Neural cell (in vitro differentiated cells): Measurements from ENCODE around the gene ANTXR2. TPM values are rescaled to one million over a fixed set of nuclear protein-coding genes. Genes with fewer than 3 reads are reported as not detected.

ENCODE experiments used
- H2AFZ ChIP-seq: fragments of 200-600, 300-800 bp; sonication (generic), shearing (Covaris generic); 2 replicates; pipeline ENCODE4 v1.6.0; 2014; ENCODE audit warnings: low read depth, mild to moderate bottlenecking, antibody characterized with exemption, low read length, moderate library complexity
- H3F3A ChIP-seq: fragments of 200-600 bp; shearing (Covaris generic); 2 replicates; pipeline ENCODE4 v1.6.1; 2016; ENCODE audit warnings: mild to moderate bottlenecking, moderate library complexity, mixed read lengths, antibody characterized with exemption, low read length; ENCODE audit not compliant: insufficient read depth, poor library complexity, severe bottlenecking
- H3K27ac ChIP-seq: fragments of 200-600, 300-800 bp; sonication (generic), shearing (Covaris generic); 2 replicates; pipeline ENCODE4 v1.5.1; 2014; ENCODE audit warnings: mild to moderate bottlenecking, low read length, moderate library complexity
- H3K27me3 ChIP-seq: fragments of 300-800, 200-600 bp; sonication (generic), shearing (Covaris generic); 2 replicates; pipeline ENCODE4 v1.6.0; 2014; ENCODE audit warnings: mild to moderate bottlenecking, low read depth, low read length, moderate library complexity; ENCODE audit not compliant: insufficient read depth
- H3K36me3 ChIP-seq: fragments of 300-800, 200-600 bp; sonication (generic), shearing (Covaris generic); 2 replicates; pipeline ENCODE4 v1.5.1; 2014; ENCODE audit warnings: mild to moderate bottlenecking, antibody characterized with exemption, low read length, moderate library complexity; ENCODE audit not compliant: insufficient read depth
- H3K4me2 ChIP-seq: fragments of 300-800, 200-600 bp; sonication (generic), shearing (Covaris generic); 2 replicates; pipeline ENCODE4 v1.6.0; 2014; ENCODE audit warnings: mild to moderate bottlenecking, low read length
- H3K4me3 ChIP-seq: fragments of 300-800, 200-600 bp; sonication (generic), shearing (Covaris generic); 2 replicates; pipeline ENCODE4 v1.5.1; 2014; ENCODE audit warnings: mild to moderate bottlenecking, low read length, moderate library complexity
- H3K79me2 ChIP-seq: fragments of 200-600 bp; shearing (Covaris generic); replicated peaks from 2 replicates; pipeline ENCODE4 v1.6.0; 2014; ENCODE audit warnings: mild to moderate bottlenecking, low read length, moderate library complexity; ENCODE audit not compliant: insufficient read depth
- H3K9ac ChIP-seq: fragments of 300-800, 200-600 bp; sonication (generic), shearing (Covaris generic); 2 replicates; pipeline ENCODE4 v1.6.1; 2016; ENCODE audit warnings: mild to moderate bottlenecking, low read length, mixed read lengths
- H3K9me2 ChIP-seq: fragments of 200-600 bp; shearing (Covaris generic); 2 replicates; pipeline ENCODE4 v1.6.1; 2016; ENCODE audit warnings: mild to moderate bottlenecking, low read length, mixed read lengths; ENCODE audit not compliant: insufficient read depth
- H3K9me3 ChIP-seq: fragments of 200-600, 300-800 bp; sonication (generic), shearing (Covaris generic); 2 replicates; pipeline ENCODE4 v1.6.1; 2016; ENCODE audit warnings: mild to moderate bottlenecking, mixed run types, low read length, moderate library complexity, mixed read lengths
- H4K20me1 ChIP-seq: fragments of 200-600 bp; shearing (Covaris generic); 2 replicates; pipeline ENCODE4 v1.6.1; 2016; ENCODE audit warnings: mild to moderate bottlenecking, mixed run types; ENCODE audit not compliant: insufficient read depth
- CTCF ChIP-seq: fragments of 450-650 bp; IDR thresholded peaks from 2 replicates; pipeline ENCODE4 v1.5.1; 2014; ENCODE audit warnings: antibody characterized with exemption, mild to moderate bottlenecking, moderate library complexity; ENCODE audit not compliant: poor library complexity, severe bottlenecking
- EP300 ChIP-seq: fragments of 450-650 bp; conservative IDR thresholded peaks from 2 replicates; pipeline ENCODE4 v1.6.1; 2014; ENCODE audit warnings: antibody characterized with exemption, mild to moderate bottlenecking, moderate library complexity; ENCODE audit not compliant: poor library complexity, severe bottlenecking
- EZH2 ChIP-seq: fragments of 200-600, 300-800 bp; shearing (Covaris generic), sonication (generic); IDR thresholded peaks from 2 replicates; pipeline ENCODE4 v1.6.1; 2014; ENCODE audit warnings: antibody characterized with exemption, low read length, borderline replicate concordance, mild to moderate bottlenecking; ENCODE audit not compliant: insufficient read depth, poor library complexity, severe bottlenecking
- MXI1 ChIP-seq: fragments of 450-650 bp; conservative IDR thresholded peaks from 2 replicates; pipeline ENCODE4 v1.6.1; 2014; ENCODE audit warnings: antibody characterized with exemption, mild to moderate bottlenecking; ENCODE audit not compliant: poor library complexity, severe bottlenecking
- POLR2AphosphoS5 ChIP-seq: IDR thresholded peaks from 2 replicates; pipeline ENCODE4 v1.6.1; 2012
- RAD21 ChIP-seq: fragments of 450-650 bp; conservative IDR thresholded peaks from 2 replicates; pipeline ENCODE4 v1.6.1; 2014; ENCODE audit warnings: antibody characterized with exemption, mild to moderate bottlenecking, moderate library complexity
- REST ChIP-seq: IDR thresholded peaks from 2 replicates; pipeline ENCODE4 v1.6.1; 2012; ENCODE audit warnings: borderline replicate concordance
- SMC3 ChIP-seq: fragments of 450-650 bp; conservative IDR thresholded peaks from 2 replicates; pipeline ENCODE4 v1.6.1; 2014; ENCODE audit warnings: antibody characterized with exemption, mild to moderate bottlenecking, moderate library complexity; ENCODE audit not compliant: poor library complexity
- TAF1 ChIP-seq: IDR thresholded peaks from 2 replicates; pipeline ENCODE4 v1.6.1; 2012; ENCODE audit warnings: low read depth
- polyA plus RNA-seq: library from polyadenylated mRNA; depleted of rRNA; stranded (reverse); fragments of >200 nt; gene quantifications from 2 replicates; pipeline ENCODE4 v1.2.3, GENCODE V29; 2014

Gene ANTXR2
- polyA plus RNA-seq, 1 donor from 2014 or later, result 31.7 TPM

GRCh38 chr4:80097400-80098177 is 24.6 kb upstream of the ANTXR2 start:
- Histone ChIP-seq H2AFZ (no peak overlapping the region), H3K9ac (no peak overlapping the region), H3K79me2 (no peaks in the 10 kb centered on the region), H4K20me1 (no peaks in the 10 kb centered on the region), H3F3A (no peaks in the 10 kb centered on the region), H3K27ac (no peak overlapping the region), H3K9me3 (no peaks in the 10 kb centered on the region), H3K27me3 (no peaks in the 10 kb centered on the region), H3K4me3 (no peak overlapping the region), H3K36me3 (no peaks in the 10 kb centered on the region), H3K9me2 (no peaks in the 10 kb centered on the region), H3K4me2 (no peak overlapping the region)
- no peak for TF ChIP-seq POLR2AphosphoS5
- no peak for TF ChIP-seq RAD21
- no peak for TF ChIP-seq REST
- TF ChIP-seq SMC3, result no peak
- TF ChIP-seq EP300, result no peak

GRCh38 chr4:80096175-80096850 is 23.3 kb upstream of the ANTXR2 start:
- no peaks in the 10 kb centered on the region for H3K9me2 ChIP-seq
- no peak overlapping the region for H3K4me2 ChIP-seq
- H4K20me1 ChIP-seq, result no peaks in the 10 kb centered on the region
- no peak overlapping the region for H3K4me3 ChIP-seq
- H3K79me2 ChIP-seq, result no peaks in the 10 kb centered on the region
- no peaks in the 10 kb centered on the region for H3K27me3 ChIP-seq
- no peak overlapping the region for H3K9ac ChIP-seq
- H3F3A ChIP-seq, result no peaks in the 10 kb centered on the region
- H3K36me3 ChIP-seq, result no peaks in the 10 kb centered on the region
- no peak overlapping the region for H3K27ac ChIP-seq
- H2AFZ ChIP-seq, result no peak overlapping the region
- H3K9me3 ChIP-seq, result no peaks in the 10 kb centered on the region
- no peak for TF ChIP-seq POLR2AphosphoS5
- TF ChIP-seq REST, result no peak
- TF ChIP-seq TAF1, result no peak
- TF ChIP-seq MXI1, result no peak
- TF ChIP-seq EP300, result no peak
- no peak for TF ChIP-seq EZH2
- TF ChIP-seq RAD21, result no peak
- no peak for TF ChIP-seq SMC3
- no peak for TF ChIP-seq CTCF
